Embryonic facial prominence (tissue), 1 donor: ENCODE data around the gene CCL11.

Experiments used
- DNase-seq: peaks from one replicate; pipeline ENCODE4 v3.0.0-alpha.2; 2016; ENCODE audit errors: extremely low spot score

The CCL11 gene

GRCh38 chr17:34285286-34285792 lies at the start of gene CCL11:
TSS of gene CCL11 (plus strand) at chr17:34285742. CDS start at chr17:34285809, 67 bp downstream.
- DNase-seq, result no peak

- no peak for DNase-seq
Observed at GRCh38 chr17:34236281-34236892, 49.2 kb upstream of the CCL11 start.

DNA sequence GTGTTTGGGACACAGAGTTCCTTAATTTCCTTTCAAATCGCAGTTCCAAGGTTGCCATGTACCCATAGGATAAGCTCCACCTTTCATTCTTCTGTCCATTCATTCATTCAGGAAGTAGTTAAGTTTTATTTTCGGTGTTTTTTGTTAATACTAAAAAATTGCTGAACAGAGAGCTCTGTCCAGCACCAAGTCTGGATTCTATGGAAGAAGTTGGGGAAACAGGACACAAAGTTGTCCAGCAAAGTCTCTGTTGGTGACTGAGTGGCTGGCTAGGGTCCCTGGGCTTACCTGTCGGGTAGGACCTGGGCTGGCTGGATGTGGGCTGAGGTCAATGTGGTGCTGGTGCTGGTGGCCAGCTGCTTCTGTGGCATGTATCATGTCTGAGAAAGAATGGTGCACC lies 48.1 kb upstream of the CCL11 start:
- no peak for DNase-seq

GRCh38 chr17:34241062-34241461 lies 44.5 kb upstream of the CCL11 start:
- no peak for DNase-seq

DNA sequence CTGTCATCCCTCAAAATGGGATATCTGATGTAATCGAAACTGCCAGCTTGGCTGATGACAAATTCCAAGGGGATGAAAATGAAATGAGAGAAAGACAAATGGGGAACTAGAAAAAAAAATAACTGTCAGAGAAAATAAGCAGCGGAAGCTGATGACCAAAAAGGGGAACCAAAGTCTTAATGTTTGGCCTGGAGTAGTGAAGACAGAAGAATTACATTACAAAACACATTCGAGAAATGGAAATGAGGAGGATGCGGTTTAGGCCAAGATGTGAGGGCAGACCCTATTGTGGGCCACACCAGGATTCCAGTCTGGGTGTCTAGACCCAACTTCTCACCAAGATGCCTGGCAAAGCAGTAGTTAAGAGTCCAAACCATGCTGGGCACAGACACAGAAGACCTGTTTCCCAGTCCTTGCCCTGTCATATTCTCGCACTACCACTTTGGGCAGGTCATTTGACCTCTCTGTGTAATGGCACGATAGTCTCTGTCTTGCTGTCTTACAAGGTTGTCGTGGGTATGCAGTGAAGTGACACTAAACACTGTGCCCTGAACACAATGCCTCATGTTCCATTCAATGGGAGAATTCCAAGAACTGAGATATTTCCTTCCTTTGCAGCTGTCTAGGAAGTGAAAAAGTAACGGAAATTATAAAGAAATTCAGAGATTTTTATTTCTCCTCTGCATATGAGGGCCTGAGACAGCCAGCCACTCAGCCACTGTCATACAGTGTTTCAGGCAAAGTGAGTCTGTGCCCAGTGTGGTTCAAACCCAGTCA lies 42.8 kb upstream of the CCL11 start:
- no peak for DNase-seq

DNA sequence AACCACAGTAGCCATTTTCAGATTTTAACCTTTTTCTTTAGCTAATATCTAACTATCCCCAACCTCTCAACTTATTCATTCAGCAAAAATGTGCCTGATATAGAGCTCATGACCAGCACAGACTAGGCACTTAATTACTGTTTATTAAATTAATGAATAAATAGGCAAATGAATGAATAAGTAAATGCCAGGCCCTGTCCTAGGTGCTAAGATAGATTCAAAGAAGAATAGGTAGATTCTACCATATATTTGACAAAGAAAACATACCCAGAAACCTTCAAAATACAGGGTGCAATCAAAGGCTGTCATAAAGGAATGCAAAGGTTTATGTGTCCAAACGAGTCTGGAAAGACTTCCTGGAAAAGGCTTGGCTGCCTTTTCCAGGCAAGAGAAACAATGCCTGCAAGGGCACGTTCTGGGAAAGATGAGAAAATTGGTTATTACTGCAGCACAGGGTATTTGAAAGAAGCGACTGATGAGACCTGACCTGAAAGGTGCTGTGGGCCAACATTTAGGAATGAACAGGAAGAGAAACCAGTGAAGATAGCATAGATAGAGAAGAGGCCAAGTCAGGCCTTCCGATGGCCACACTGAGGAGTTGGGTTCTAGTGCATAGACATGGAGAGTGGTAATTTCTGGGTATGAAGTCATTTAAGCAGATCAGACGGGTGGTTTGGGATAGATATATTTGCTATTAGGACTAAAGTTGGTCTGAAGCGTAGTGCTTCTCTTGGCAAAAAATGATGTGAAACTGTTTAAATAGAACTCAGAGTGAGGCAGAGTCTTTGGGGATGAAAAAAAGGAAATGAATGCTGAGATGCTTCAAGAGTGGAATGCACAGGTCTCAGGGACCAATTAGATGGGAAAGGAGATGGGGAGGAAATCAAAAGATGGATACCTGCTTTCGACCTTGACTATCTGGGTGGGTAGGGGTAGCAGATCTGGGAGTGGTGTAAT lies 41.9 kb upstream of the CCL11 start:
- no peak for DNase-seq

GRCh38 chr17:34245351-34245905 lies 40.1 kb upstream of the CCL11 start:
- DNase-seq, result no peak

DNA sequence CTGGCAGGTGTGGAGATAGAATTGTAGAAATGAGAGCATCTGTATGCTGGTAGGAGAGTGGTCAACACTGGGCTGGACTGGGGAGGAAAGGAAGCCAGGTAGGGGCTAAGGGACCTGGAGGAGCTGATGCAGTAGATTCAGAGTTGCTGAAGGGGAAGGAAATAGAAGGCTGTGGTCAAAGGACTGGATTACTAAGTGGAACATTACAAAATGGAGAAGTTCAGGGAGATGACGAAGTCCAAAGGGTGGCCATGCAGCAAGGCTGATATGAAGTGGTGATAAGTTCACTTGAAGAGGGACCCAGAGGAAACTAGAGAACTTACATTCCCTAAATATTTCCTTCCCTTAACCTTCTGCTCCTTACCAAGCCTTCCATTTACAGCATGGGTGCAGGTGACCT lies 39.1 kb upstream of the CCL11 start:
- no peak for DNase-seq

DNA sequence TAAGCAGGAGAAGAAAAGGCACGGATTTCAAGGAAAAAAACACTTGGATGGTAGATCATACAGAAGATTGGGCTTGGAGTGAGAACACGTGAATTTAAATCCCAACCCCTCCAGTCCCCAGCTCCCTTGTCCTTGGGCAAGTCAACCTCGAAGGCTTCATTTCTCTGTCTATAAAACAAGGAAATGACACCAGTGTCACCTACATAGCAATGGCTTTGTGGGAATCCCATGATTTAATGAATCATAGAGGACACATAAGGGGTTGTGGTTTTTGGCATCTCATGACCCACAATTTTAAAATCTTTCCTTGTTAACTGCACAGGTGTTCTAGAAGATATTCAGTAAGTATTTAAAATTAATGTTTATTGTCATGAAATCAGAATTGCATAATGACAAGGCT lies 38.7 kb upstream of the CCL11 start:
- DNase-seq, result no peak

DNA sequence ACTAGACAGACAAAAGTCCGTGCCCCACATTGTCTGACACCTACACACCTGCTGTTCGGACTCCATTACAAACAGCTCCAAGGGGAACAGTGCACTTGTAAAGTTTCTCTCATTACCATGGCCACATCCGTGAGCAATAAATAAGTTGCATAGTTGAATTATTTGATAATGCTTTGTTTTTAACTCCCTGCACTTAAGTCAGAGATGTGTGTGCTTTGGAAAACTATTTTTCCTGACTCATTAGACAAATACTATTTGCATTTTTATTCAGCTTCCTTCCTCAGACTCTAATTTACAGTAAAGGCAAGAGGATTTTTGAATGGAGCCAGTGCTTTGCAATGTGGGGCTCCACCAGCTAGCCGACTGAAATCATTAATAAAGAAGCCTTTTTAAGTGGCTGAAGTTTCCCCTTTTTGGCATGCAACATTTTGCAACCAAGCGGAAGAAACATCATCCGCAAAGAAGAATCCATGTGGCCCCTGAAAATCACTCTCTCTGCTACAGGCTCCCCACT lies 37.0 kb upstream of the CCL11 start:
- DNase-seq, result no peak

GRCh38 chr17:34249061-34249460 lies 36.5 kb upstream of the CCL11 start:
- no peak for DNase-seq

- DNase-seq, result no peak
Observed at GRCh38 chr17:34249478-34249877, 36.1 kb upstream of the CCL11 start.

- DNase-seq, result no peak
Observed at GRCh38 chr17:34251186-34251585, 34.4 kb upstream of the CCL11 start.

- DNase-seq, result no peak
Observed at GRCh38 chr17:34252095-34252443, 33.5 kb upstream of the CCL11 start.

DNA sequence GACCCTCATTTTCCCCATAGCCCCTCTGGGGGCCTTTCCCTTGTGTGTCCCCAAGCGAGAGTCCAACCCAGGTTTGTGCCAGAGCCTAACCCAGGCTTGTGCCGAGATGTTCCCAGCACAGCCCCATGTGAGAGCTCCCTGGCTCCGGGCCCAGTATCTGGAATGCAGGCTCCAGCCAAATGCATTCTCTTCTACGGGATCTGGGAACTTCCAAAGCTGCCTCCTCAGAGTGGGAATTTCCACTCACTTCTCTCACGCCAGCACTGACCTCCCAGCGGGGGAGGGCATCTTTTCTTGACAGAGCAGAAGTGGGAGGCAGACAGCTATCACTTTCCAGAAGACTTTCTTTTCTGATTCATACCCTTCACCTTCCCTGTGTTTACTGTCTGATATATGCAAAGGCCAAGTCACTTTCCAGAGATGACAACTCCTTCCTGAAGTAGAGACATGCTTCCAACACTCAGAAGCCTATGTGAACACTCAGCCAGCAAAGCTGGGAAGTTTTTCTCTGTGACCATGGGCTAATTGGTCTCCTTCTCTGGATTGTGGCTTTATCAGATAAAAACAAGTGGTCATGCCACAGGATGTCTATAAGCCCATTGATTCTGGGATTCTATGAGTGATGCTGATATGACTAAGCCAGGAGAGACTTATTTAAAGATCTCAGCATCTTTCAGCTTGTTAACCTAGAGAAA lies 33.0 kb upstream of the CCL11 start:
- DNase-seq, result peak; percentile 71

DNA sequence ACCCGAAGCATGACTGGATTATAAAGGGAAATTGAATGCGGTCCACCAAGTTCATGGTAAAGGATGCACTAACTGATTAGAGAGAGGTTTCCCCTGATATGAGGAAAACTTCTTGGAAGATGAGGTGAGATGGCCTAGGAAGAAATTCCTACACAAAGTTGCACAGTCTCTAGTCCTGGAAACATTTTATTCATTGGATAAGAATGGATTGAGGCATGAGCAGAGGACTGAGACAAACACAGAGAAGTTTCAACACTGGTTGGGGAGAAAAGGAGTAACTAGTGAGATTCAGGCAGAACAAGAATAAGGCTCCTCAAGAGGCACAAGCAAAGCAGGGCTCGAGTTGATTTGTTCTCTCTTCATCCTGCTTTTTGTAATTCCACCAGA lies 32.4 kb upstream of the CCL11 start:
- DNase-seq, result no peak

DNA sequence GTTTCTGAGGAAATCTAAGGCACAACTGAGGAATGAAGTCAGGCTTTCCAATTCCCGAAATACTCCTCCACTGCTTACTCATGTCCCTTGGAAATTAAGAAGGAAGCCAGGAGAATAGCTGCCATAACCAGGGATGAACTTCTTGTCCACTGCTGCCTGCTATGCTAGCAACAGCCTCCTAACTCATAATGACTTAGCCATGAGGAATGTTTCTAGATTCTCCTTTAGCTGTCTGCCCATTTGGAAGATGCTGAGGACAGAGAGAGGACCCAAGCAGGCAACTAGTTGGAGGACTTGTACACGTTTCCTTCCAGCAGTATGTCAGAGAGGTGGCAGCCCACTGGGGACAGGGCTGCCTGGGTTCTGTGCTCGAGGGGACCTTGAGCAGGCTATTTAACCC lies 31.4 kb upstream of the CCL11 start:
- DNase-seq, result no peak

- peak; percentile 84 for DNase-seq
Observed at GRCh38 chr17:34254651-34255380, 30.7 kb upstream of the CCL11 start, which contains the start of gene CCL2. TSS of gene CCL2 (plus strand) at chr17:34255285. CDS start at chr17:34255350, 65 bp downstream.

DNA sequence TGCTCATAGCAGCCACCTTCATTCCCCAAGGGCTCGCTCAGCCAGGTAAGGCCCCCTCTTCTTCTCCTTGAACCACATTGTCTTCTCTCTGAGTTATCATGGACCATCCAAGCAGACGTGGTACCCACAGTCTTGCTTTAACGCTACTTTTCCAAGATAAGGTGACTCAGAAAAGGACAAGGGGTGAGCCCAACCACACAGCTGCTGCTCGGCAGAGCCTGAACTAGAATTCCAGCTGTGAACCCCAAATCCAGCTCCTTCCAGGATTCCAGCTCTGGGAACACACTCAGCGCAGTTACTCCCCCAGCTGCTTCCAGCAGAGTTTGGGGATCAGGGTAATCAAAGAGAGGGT lies 30.2 kb upstream of the CCL11 start:
- no peak for DNase-seq

DNA sequence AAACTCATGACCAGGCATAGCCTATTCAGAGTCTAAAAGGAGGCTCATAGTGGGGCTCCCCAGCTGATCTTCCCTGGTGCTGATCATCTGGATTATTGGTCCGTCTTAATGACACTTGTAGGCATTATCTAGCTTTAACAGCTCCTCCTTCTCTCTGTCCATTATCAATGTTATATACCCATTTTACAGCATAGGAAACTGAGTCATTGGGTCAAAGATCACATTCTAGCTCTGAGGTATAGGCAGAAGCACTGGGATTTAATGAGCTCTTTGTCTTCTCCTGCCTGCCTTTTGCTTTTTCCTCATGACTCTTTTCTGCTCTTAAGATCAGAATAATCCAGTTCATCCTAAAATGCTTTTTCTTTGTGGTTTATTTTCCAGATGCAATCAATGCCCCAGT lies 29.7 kb upstream of the CCL11 start:
- no peak for DNase-seq
